ENCODE data around the gene DQX1. TPM values are rescaled to one million over a fixed set of nuclear protein-coding genes. Genes with fewer than 3 reads are reported as not detected.

Gene DQX1
- total and polyA plus RNA-seq, 2 of the 8 experiments (the other 6 are each of a cell fraction or from before 2014, with no cell fraction given) = 0.76 to 1.1 TPM

DNA sequence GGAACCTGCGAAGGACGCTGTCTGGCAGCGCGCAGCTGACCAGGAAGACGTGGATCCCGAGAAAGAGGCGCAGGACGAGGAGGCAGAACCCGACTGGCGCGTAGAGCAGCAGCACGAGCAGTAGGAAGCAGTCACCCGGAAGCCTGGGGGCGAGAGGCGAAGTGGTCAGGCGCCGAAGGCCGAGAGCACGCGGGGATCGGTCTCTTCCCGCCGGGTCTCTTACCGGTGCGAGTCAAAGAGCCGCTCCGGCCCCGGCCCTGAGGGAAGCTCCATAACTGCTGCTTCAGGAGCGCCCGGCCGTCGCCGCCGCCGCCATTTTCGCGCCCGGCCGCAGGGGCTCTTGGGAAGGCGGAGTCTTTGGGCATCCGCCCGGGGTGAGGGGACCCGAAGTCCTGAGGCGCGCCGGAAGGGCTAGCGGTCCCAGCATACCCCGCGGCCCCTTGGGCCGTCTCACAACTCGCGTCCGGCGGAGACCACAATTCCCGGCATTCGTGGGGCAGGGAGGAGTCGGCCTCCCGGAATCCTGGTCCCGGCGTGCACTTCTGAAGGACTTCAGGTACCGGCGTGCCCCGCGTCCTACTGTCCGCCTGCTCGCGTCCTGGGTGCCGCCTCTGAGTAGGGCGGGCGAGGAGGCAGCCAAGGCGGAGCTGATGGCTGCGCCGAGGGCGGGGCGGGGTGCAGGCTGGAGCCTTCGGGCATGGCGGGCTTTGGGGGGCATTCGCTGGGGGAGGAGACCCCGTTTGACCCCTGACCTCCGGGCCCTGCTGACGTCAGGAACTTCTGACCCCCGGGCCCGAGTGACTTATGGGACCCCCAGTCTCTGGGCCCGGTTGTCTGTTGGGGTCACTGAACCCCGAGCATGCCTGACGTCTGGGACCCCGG is 3.6 kb upstream of the DQX1 start, which contains the start of the genes AUP1 and HTRA2 (continued):
- TF ChIP-seq, protein P1, sequence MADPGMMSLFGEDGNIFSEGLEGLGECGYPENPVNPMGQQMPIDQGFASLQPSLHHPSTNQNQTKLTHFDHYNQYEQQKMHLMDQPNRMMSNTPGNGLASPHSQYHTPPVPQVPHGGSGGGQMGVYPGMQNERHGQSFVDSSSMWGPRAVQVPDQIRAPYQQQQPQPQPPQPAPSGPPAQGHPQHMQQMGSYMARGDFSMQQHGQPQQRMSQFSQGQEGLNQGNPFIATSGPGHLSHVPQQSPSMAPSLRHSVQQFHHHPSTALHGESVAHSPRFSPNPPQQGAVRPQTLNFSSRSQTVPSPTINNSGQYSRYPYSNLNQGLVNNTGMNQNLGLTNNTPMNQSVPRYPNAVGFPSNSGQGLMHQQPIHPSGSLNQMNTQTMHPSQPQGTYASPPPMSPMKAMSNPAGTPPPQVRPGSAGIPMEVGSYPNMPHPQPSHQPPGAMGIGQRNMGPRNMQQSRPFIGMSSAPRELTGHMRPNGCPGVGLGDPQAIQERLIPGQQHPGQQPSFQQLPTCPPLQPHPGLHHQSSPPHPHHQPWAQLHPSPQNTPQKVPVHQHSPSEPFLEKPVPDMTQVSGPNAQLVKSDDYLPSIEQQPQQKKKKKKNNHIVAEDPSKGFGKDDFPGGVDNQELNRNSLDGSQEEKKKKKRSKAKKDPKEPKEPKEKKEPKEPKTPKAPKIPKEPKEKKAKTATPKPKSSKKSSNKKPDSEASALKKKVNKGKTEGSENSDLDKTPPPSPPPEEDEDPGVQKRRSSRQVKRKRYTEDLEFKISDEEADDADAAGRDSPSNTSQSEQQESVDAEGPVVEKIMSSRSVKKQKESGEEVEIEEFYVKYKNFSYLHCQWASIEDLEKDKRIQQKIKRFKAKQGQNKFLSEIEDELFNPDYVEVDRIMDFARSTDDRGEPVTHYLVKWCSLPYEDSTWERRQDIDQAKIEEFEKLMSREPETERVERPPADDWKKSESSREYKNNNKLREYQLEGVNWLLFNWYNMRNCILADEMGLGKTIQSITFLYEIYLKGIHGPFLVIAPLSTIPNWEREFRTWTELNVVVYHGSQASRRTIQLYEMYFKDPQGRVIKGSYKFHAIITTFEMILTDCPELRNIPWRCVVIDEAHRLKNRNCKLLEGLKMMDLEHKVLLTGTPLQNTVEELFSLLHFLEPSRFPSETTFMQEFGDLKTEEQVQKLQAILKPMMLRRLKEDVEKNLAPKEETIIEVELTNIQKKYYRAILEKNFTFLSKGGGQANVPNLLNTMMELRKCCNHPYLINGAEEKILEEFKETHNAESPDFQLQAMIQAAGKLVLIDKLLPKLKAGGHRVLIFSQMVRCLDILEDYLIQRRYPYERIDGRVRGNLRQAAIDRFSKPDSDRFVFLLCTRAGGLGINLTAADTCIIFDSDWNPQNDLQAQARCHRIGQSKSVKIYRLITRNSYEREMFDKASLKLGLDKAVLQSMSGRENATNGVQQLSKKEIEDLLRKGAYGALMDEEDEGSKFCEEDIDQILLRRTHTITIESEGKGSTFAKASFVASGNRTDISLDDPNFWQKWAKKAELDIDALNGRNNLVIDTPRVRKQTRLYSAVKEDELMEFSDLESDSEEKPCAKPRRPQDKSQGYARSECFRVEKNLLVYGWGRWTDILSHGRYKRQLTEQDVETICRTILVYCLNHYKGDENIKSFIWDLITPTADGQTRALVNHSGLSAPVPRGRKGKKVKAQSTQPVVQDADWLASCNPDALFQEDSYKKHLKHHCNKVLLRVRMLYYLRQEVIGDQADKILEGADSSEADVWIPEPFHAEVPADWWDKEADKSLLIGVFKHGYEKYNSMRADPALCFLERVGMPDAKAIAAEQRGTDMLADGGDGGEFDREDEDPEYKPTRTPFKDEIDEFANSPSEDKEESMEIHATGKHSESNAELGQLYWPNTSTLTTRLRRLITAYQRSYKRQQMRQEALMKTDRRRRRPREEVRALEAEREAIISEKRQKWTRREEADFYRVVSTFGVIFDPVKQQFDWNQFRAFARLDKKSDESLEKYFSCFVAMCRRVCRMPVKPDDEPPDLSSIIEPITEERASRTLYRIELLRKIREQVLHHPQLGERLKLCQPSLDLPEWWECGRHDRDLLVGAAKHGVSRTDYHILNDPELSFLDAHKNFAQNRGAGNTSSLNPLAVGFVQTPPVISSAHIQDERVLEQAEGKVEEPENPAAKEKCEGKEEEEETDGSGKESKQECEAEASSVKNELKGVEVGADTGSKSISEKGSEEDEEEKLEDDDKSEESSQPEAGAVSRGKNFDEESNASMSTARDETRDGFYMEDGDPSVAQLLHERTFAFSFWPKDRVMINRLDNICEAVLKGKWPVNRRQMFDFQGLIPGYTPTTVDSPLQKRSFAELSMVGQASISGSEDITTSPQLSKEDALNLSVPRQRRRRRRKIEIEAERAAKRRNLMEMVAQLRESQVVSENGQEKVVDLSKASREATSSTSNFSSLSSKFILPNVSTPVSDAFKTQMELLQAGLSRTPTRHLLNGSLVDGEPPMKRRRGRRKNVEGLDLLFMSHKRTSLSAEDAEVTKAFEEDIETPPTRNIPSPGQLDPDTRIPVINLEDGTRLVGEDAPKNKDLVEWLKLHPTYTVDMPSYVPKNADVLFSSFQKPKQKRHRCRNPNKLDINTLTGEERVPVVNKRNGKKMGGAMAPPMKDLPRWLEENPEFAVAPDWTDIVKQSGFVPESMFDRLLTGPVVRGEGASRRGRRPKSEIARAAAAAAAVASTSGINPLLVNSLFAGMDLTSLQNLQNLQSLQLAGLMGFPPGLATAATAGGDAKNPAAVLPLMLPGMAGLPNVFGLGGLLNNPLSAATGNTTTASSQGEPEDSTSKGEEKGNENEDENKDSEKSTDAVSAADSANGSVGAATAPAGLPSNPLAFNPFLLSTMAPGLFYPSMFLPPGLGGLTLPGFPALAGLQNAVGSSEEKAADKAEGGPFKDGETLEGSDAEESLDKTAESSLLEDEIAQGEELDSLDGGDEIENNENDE (IDR thresholded peaks at IDR 0.05; ENCODE audit: insufficient replicate concordance, low read length) = no peak
- TF ChIP-seq HDAC2 (IDR thresholded peaks at IDR 0.05; ENCODE audit: borderline replicate concordance in 1 of 2, low read depth in 2 of 2, low read length in 2 of 2) (peak in 1 of 2 experiments; percentile 37; a peak in 1 of 4 replicates), NANOG (IDR thresholded peaks at IDR 0.05; ENCODE audit: insufficient read depth, low read depth, low read length, poor library complexity, severe bottlenecking) (peak; percentile 3), MAFK (IDR thresholded peaks at IDR 0.05; ENCODE audit: low read depth, low read length) (no peak), BCL11A (IDR thresholded peaks at IDR 0.05; ENCODE audit: low read depth in 2 of 2, low read length in 2 of 2) (no peak), EGR1 (IDR thresholded peaks at IDR 0.05; ENCODE audit: borderline replicate concordance, low read depth, low read length) (no peak)
- TF ChIP-seq, protein P2, sequence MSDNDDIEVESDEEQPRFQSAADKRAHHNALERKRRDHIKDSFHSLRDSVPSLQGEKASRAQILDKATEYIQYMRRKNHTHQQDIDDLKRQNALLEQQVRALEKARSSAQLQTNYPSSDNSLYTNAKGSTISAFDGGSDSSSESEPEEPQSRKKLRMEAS (IDR thresholded peaks at IDR 0.05) = peak; percentile 21
